Mesenchymal stem cell (in vitro differentiated cells and primary cell): Measurements from ENCODE around the gene EMILIN3.

Experiments used
- DNase-seq: peaks from one replicate; pipeline ENCODE4 v3.0.0-alpha.2; 2013
- H2AFZ ChIP-seq: one replicate; pipeline ENCODE4 v1.6.1; 2013; ENCODE audit warnings: low read depth, mild to moderate bottlenecking, control low read depth, inconsistent platforms, low read length, moderate library complexity
- H2AK5ac ChIP-seq: 2 replicates; pipeline ENCODE4 v1.6.1; 2013; ENCODE audit warnings: low read length, moderate library complexity, mild to moderate bottlenecking, inconsistent platforms; ENCODE audit not compliant: severe bottlenecking
- H2BK120ac ChIP-seq: one replicate; pipeline ENCODE4 v1.6.1; 2013; ENCODE audit warnings: low read depth, mild to moderate bottlenecking, inconsistent platforms, low read length, moderate library complexity
- H2BK12ac ChIP-seq, 2 experiments: one replicate each; pipeline ENCODE4 v1.6.1; 2013; ENCODE audit warnings: inconsistent platforms in 2 of 2, low read length in 2 of 2, mild to moderate bottlenecking in 2 of 2, moderate library complexity in 2 of 2, control low read depth in 1 of 2
- H2BK15ac ChIP-seq: one replicate; pipeline ENCODE4 v1.6.1; 2013; ENCODE audit warnings: mild to moderate bottlenecking, low read depth, inconsistent platforms; ENCODE audit not compliant: poor library complexity, severe bottlenecking
- H2BK5ac ChIP-seq: 2 replicates; pipeline ENCODE4 v1.6.1; 2013; ENCODE audit warnings: low read depth, mild to moderate bottlenecking, low read length, control low read depth, inconsistent platforms; ENCODE audit not compliant: poor library complexity, severe bottlenecking
- H3K14ac ChIP-seq, 2 experiments: one replicate each; pipeline ENCODE4 v1.6.1; 2013; ENCODE audit warnings: inconsistent platforms in 2 of 2, low read length in 2 of 2, control low read depth in 1 of 2, mild to moderate bottlenecking in 1 of 2, moderate library complexity in 1 of 2
- H3K18ac ChIP-seq, 2 experiments: one replicate each; pipeline ENCODE4 v1.6.1; 2013; ENCODE audit warnings: inconsistent platforms in 2 of 2, low read length in 2 of 2, control low read depth in 1 of 2, low read depth in 1 of 2, mild to moderate bottlenecking in 1 of 2
- H3K23ac ChIP-seq, 2 experiments: one replicate each; pipeline ENCODE4 v1.6.1; 2013; ENCODE audit warnings: inconsistent platforms in 2 of 2, low read length in 2 of 2, mild to moderate bottlenecking in 2 of 2, moderate library complexity in 2 of 2, control low read depth in 1 of 2
- H3K27ac ChIP-seq: 2 replicates; pipeline ENCODE4 v1.5.1; 2013; ENCODE audit warnings: mild to moderate bottlenecking, moderate library complexity, low read length, control low read depth, inconsistent platforms; ENCODE audit not compliant: poor library complexity, severe bottlenecking
- H3K27me3 ChIP-seq, 2 experiments: 2 replicates each; pipeline versions ENCODE4 v1.6.1 to v1.7.0; 2013; ENCODE audit warnings: low read length in 2 of 2, mild to moderate bottlenecking in 2 of 2, moderate library complexity in 2 of 2, control low read depth in 1 of 2, inconsistent platforms in 1 of 2; ENCODE audit not compliant: control insufficient read depth in 1 of 2, insufficient read depth in 1 of 2
- H3K36me3 ChIP-seq, 2 experiments: 2 replicates each; pipeline versions ENCODE4 v1.6.1 to v1.7.0; 2013; ENCODE audit warnings: low read length in 2 of 2, control low read depth in 1 of 2, inconsistent platforms in 1 of 2, low read depth in 1 of 2, mild to moderate bottlenecking in 1 of 2; ENCODE audit not compliant: insufficient read depth in 2 of 2, control insufficient read depth in 1 of 2
- H3K4ac ChIP-seq, 2 experiments: one replicate each; pipeline ENCODE4 v1.6.1; 2013; ENCODE audit warnings: inconsistent platforms in 2 of 2, low read length in 2 of 2, mild to moderate bottlenecking in 2 of 2, moderate library complexity in 2 of 2, control low read depth in 1 of 2, low read depth in 1 of 2
- H3K4me1 ChIP-seq: 2 replicates; pipeline ENCODE4 v1.6.1; 2013; ENCODE audit warnings: low read depth, low read length, control low read depth; ENCODE audit not compliant: control insufficient read depth, insufficient read depth
- H3K4me2 ChIP-seq: 2 replicates; pipeline ENCODE4 v1.6.1; 2013; ENCODE audit warnings: low read length, mild to moderate bottlenecking, inconsistent platforms; ENCODE audit not compliant: poor library complexity, severe bottlenecking
- H3K4me3 ChIP-seq, 2 experiments: 2 replicates each; pipeline versions ENCODE4 v1.5.1 to v1.7.0; 2013; ENCODE audit warnings: low read length in 2 of 2, mild to moderate bottlenecking in 2 of 2, control low read depth in 1 of 2, low read depth in 1 of 2; ENCODE audit not compliant: insufficient read depth in 1 of 2
- H3K79me1 ChIP-seq: replicated peaks from 2 replicates; pipeline ENCODE4 v1.6.1; 2013; ENCODE audit warnings: mild to moderate bottlenecking, control low read depth, low read length, inconsistent platforms; ENCODE audit not compliant: poor library complexity, severe bottlenecking
- H3K9ac ChIP-seq: 2 replicates; pipeline ENCODE4 v1.7.0; 2013; ENCODE audit warnings: mild to moderate bottlenecking, low read length, moderate library complexity
- H3K9me3 ChIP-seq: 2 replicates; pipeline ENCODE4 v1.7.0; 2013; ENCODE audit warnings: mild to moderate bottlenecking, low read length; ENCODE audit not compliant: control insufficient read depth
- H4K8ac ChIP-seq: one replicate; pipeline ENCODE4 v1.6.1; 2013; ENCODE audit warnings: inconsistent platforms, mild to moderate bottlenecking, low read length, moderate library complexity
- H4K91ac ChIP-seq: one replicate; pipeline ENCODE4 v1.6.1; 2013; ENCODE audit warnings: mild to moderate bottlenecking, low read length, inconsistent platforms
- WGBS: methylation state at CpG from one replicate; pipeline ENCODE4 v1.1.7; 2013; ENCODE audit warnings: mixed read lengths; 5-methylcytosine and 5-hydroxymethylcytosine counted together

EMILIN3 gene

DNA sequence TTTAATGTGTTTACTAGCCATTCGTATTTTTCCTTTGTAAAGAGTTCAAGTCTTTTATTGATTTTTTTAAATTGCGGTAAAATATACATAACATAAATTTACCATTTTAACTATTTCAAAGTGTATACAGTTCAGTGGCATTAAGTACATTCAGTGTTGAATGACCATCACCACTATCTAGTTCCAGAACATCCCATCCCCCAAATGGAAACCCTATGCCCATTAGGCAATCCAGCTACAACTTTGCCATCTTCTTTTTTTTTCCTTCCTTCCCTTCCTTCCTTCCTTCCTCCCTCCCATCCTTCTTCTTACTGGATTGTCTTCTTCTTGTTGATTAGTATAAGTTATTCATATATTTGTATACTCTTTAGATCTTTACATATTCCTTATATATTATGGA lies 17.4 kb downstream of the EMILIN3 start:
- H3K4me3 ChIP-seq, result no peak overlapping the region
- H2AFZ ChIP-seq, result no peak overlapping the region
- H3K4ac ChIP-seq, result no peak overlapping the region
- H3K27me3 ChIP-seq, result no peaks in the 10 kb centered on the region
- H3K79me1 ChIP-seq, result peaks cover 13% of the 10 kb centered on the region
- peaks cover 69 to 71% of the 10 kb centered on the region in 2 experiments for H3K36me3 ChIP-seq
- no CpG with 5 or more reads among the region's 2 CpGs for WGBS
- no peak overlapping the region for H3K23ac ChIP-seq
- no peak for DNase-seq
- no peak overlapping the region for H3K9ac ChIP-seq
- H2AK5ac ChIP-seq, result no peak overlapping the region
- no peak overlapping the region for H2BK5ac ChIP-seq
- no peak overlapping the region for H2BK12ac ChIP-seq
- no peak overlapping the region for H2BK120ac ChIP-seq
- no peak overlapping the region for H3K27ac ChIP-seq
- no peak overlapping the region for H3K14ac ChIP-seq
- H3K9me3 ChIP-seq, result no peaks in the 10 kb centered on the region
- H3K4me2 ChIP-seq, result no peak overlapping the region
- H4K91ac ChIP-seq, result no peak overlapping the region
- no peak overlapping the region for H3K18ac ChIP-seq
- peaks cover 6% of the 10 kb centered on the region for H3K4me1 ChIP-seq
- H2BK15ac ChIP-seq, result no peak overlapping the region
- no peak overlapping the region for H4K8ac ChIP-seq

DNA sequence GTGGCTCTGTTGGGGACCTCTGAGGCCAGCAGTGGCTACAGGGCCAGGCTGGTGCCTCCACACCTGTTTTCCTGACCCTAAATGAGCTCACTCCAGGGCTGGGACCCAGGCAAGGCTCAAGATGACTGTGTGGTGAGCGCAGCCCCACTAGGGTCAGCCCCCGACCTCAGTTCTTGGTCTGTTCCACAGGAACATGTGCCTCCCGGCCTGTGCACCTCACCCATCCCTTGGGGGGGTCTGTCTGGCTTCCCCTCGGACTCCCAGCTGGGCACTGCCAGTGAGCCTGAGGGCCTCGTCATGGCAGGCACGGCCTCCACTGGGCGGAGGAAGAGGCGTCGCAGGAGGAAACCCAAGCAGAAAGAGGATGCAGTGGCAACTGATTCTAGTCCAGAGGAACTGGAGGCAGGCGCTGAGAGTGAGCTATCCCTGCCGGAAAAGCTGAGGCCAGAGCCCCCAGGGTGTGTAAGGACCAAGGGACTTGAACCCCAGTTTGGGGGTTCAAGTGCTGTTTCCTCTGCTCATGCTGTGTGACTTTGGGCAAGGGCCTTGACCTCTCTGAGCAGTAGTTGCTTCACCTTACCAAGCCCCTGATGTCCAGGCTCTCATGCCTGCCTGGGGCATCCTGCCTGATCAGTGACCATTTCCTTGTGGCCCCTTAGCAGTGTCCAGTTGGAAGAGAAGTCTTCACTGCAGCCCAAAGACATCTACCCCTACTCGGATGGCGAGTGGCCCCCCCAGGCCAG lies 18.0 kb downstream of the EMILIN3 start:
- no peak overlapping the region for H2BK12ac ChIP-seq
- no peak overlapping the region for H2AFZ ChIP-seq
- no peak for DNase-seq
- peaks cover 66 to 67% of the 10 kb centered on the region in 2 experiments for H3K36me3 ChIP-seq
- H2BK5ac ChIP-seq, result no peak overlapping the region
- H4K8ac ChIP-seq, result no peak overlapping the region
- no peaks in the 10 kb centered on the region for H3K27me3 ChIP-seq
- H3K14ac ChIP-seq, result no peak overlapping the region
- no peak overlapping the region for H2BK120ac ChIP-seq
- H3K79me1 ChIP-seq, result peaks cover 16% of the 10 kb centered on the region
- H3K23ac ChIP-seq, result no peak overlapping the region
- H3K4me2 ChIP-seq, result no peak overlapping the region
- H3K9ac ChIP-seq, result no peak overlapping the region
- no peak overlapping the region for H3K27ac ChIP-seq
- no peak overlapping the region for H2AK5ac ChIP-seq
- H4K91ac ChIP-seq, result no peak overlapping the region
- H3K9me3 ChIP-seq, result no peaks in the 10 kb centered on the region
- peaks cover 6% of the 10 kb centered on the region for H3K4me1 ChIP-seq
- no peak overlapping the region for H3K18ac ChIP-seq
- no peak overlapping the region for H2BK15ac ChIP-seq
- H3K4me3 ChIP-seq, result no peak overlapping the region
- no peak overlapping the region for H3K4ac ChIP-seq
- 94% methylated on average over 13 of the region's 13 CpGs for WGBS

DNA sequence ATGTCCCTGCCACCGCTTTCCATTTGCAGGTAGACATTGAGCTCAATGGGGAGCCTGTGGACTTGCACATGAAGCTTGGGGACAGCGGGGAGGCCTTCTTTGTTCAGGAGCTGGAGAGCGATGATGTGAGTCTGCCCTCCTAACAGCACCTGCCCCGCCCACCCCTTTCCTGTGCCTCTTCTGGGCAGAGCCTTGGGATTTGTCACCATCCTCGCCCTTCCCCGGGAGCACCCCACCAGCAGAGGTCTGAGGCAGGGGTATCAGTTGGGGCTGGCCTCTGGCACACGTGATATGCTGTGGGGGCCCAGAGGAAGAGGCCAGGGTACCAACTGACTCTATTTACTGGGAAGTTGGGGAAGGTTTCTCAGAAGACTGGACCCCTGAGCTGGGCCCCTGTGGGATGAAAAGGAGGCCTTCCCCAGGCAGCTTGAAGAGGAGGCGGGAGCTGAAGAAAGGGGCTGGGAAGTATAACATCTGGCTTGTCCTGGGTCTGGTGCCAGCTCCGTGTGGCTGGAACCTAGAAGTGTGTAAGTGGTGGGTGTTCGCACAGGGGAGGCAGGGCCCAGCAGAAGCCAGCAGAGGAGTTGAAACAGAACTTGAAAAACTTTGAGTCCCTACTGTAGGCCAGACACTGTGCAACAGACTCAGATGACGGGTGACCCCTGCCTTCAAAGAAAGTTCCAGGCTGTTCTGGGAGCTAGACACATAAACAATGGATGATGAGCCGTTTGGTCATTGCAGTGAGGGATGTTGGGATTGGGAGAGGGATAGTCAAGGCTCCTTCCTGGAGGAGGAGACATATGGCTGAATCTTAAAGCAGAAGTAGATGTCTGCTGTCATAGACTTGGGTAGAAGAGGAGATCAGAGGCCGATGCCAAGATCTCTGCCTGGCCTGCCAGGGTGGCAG lies 18.8 kb downstream of the EMILIN3 start:
- Histone ChIP-seq H3K23ac (no peak overlapping the region), H3K36me3 (peaks cover 61 to 65% of the 10 kb centered on the region in 2 experiments), H2BK15ac (no peak overlapping the region), H3K9me3 (no peaks in the 10 kb centered on the region), H4K8ac (no peak overlapping the region), H3K27me3 (no peaks in the 10 kb centered on the region), H2BK120ac (no peak overlapping the region), H2BK12ac (no peak overlapping the region), H3K14ac (no peak overlapping the region), H2AK5ac (no peak overlapping the region), H3K4ac (no peak overlapping the region), H3K4me2 (no peak overlapping the region), H2AFZ (no peak overlapping the region), H4K91ac (no peak overlapping the region), H3K79me1 (peaks cover 23% of the 10 kb centered on the region), H3K4me3 (no peak overlapping the region), H2BK5ac (no peak overlapping the region), H3K4me1 (peaks cover 6% of the 10 kb centered on the region), H3K18ac (no peak overlapping the region), H3K27ac (no peak overlapping the region), H3K9ac (no peak overlapping the region)
- WGBS, result 91% methylated on average over 13 of the region's 13 CpGs
- no peak for DNase-seq

DNA sequence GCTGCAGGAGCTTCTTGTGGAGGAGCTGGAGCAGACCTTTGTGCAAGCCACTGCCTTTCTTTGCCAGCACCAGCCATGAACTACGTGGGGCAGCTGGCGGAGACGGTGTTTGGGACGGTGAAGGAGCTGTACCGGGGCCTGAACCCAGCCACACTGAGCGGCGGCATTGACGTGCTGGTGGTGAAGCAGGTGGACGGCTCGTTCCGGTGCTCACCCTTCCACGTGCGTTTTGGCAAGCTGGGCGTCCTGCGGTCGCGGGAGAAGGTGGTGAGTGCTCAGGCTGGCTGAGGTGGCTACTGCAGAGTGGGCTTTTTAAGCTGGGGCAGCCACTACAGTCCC lies 20.9 kb downstream of the EMILIN3 start:
- Histone ChIP-seq H2BK15ac (no peak overlapping the region), H3K9me3 (no peaks in the 10 kb centered on the region), H4K91ac (no peak overlapping the region), H3K18ac (no peak overlapping the region), H2AFZ (no peak overlapping the region), H2AK5ac (no peak overlapping the region), H3K23ac (no peak overlapping the region), H2BK5ac (no peak overlapping the region), H3K4ac (no peak overlapping the region), H3K79me1 (peaks cover 33% of the 10 kb centered on the region), H3K4me3 (no peak overlapping the region), H3K4me1 (peaks cover 13% of the 10 kb centered on the region), H3K27me3 (no peaks in the 10 kb centered on the region), H3K9ac (no peak overlapping the region), H3K4me2 (no peak overlapping the region), H4K8ac (no peak overlapping the region), H3K27ac (no peak overlapping the region), H3K14ac (no peak overlapping the region), H3K36me3 (peaks cover 47 to 51% of the 10 kb centered on the region in 2 experiments), H2BK120ac (no peak overlapping the region), H2BK12ac (no peak overlapping the region)
- WGBS, result 92% methylated on average over 17 of the region's 17 CpGs
- DNase-seq, result no peak
